GM13976 (cell line): ENCODE results near the gene CSTPP1.

Experiments
- DNase-seq: peaks from one replicate; pipeline ENCODE4 v3.0.0; 2012; ENCODE audit warnings: low spot score
- CTCF ChIP-seq: IDR thresholded peaks from 2 replicates; pipeline ENCODE4 v1.5.1; 2012; ENCODE audit warnings: borderline replicate concordance, mild to moderate bottlenecking; ENCODE audit not compliant: insufficient read depth; ENCODE audit errors: extremely low read depth, missing control alignments, control extremely low read depth
- in situ Hi-C: fragments of 300-500 bp; cut with MboI; formaldehyde crosslinking; loops from one replicate; pipeline ENCODE4 v1.12.0; 2022; ENCODE audit warnings: low sequenced_read_pairs, mixed read lengths, inconsistent platforms; ENCODE audit not compliant: unreplicated experiment

CSTPP1 gene

DNA sequence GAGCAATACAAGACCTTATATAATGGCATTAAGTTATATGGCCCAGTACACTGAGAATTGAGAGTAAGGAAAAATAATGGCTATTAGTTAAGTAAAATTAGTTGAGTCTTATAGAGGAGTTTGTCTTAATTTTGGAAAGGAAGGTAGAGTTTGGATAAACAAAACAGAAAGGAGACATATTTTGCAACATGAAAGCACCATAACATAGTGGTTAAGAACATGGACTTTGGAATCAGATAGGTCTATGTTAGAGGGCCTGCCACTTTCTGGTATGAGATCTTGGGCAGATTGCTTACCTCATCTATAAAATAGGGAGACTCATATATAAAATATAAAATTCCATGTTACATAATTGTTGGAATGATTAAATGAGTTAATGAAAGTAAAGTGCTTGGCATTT, 68.9 kb downstream of the CSTPP1 start:
- no peak for DNase-seq
- no peak for TF ChIP-seq CTCF
- in situ Hi-C loops: no loop called here

- in situ Hi-C loops: no loop called here
- no peak for TF ChIP-seq CTCF
Observed at GRCh38 chr11:47007579-47007978, 71.0 kb downstream of the CSTPP1 start.

GRCh38 chr11:47010179-47010578, 73.6 kb downstream of the CSTPP1 start:
- in situ Hi-C loops: no loop called here
- DNase-seq: no peak
- no peak for TF ChIP-seq CTCF

More at GRCh38 chr11:47007579-47007978, 71.0 kb downstream of the CSTPP1 start:
- no peak for DNase-seq

GRCh38 chr11:47014097-47014496, 77.5 kb downstream of the CSTPP1 start:
- no peak for DNase-seq
- no peak for TF ChIP-seq CTCF
- in situ Hi-C loops: no loop called here

- no peak for DNase-seq
- no peak for TF ChIP-seq CTCF
- in situ Hi-C loops: no loop called here
Observed at GRCh38 chr11:47018637-47019036, 82.1 kb downstream of the CSTPP1 start.

DNA sequence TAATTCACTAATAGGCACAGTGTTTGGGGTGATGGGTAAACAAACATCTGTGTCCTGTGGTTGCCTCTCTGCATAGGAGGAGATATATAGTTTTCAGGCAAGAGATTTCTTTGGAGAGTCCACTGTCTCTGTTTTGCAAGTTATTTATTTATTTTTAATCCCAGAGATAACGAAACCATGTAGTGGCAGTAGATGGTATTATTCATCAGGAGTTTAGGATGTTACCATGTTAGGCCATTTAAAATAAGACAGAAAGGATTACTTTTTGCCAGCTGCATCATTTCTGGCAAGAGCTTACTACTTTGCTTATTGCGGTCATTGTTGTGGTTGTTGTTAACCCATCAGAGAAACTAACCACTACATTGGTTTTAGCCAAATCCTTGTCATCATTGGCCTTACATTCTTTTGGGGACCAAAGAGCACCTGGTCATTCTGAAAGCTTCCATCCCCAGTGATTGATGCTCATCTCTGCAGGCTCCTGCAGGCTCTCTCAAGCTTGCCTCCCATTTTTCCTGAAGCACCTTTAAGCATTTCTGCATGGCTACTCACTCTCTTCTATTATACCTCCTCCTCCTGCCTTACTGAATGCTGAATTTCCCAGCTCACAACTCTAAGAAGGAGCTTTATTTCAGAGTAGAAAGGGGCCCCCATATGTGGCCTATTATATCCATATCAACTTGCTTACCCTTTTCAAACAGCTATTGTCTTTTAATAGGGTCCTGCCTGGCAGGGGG, 84.4 kb downstream of the CSTPP1 start:
- no peak for TF ChIP-seq CTCF
- in situ Hi-C loops: no loop called here
- DNase-seq: no peak
